Measurements from ENCODE around the gene NOL6. TPM values are rescaled to one million over a fixed set of nuclear protein-coding genes. Genes with fewer than 3 reads are reported as not detected.
A peak's percentile ranks its signal among the peaks of the same experiment; 100 is the strongest.
"Not testable (repeated sequence)": the region's sequence is repeated elsewhere in the genome, so short reads cannot be mapped to it uniquely, and the experiment has no call there.

The NOL6 gene
- total RNA-seq, 6 experiments from 2014 or later: 12.3 to 26.1 (median 15.4) TPM

DNA sequence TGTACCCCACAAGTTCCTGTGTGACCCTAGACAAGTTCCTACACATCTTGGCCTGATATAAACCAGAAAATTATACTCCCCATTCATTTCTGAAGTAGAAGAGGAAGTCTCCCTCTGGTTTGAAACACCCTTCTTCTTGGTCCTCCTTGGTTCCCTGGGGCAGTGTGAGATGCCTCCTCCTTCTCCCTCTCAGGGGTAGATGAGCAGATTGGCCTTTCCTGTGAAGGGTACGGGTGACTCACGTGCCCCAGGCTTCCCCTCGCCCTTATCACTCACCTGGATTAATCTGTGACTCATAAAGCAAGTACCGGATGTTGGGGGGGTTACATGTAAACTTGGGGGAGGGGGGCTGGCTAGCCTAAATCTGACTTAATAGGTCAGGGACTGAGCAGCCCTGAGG lies 15.3 kb downstream of the NOL6 start:
- Histone ChIP-seq H3K9me3 (no peaks in the 10 kb centered on the region), H3K27ac (no peak overlapping the region), H3K27me3 (no peaks in the 10 kb centered on the region), H3K4me1 (peaks cover 0 to 11% (median 2%) of the 10 kb centered on the region in 4 donors), H3K36me3 (peaks cover 0 to 22% (median 9%) of the 10 kb centered on the region in 4 donors), H3K4me3 (no peak overlapping the region)
- TF ChIP-seq, protein P1, sequence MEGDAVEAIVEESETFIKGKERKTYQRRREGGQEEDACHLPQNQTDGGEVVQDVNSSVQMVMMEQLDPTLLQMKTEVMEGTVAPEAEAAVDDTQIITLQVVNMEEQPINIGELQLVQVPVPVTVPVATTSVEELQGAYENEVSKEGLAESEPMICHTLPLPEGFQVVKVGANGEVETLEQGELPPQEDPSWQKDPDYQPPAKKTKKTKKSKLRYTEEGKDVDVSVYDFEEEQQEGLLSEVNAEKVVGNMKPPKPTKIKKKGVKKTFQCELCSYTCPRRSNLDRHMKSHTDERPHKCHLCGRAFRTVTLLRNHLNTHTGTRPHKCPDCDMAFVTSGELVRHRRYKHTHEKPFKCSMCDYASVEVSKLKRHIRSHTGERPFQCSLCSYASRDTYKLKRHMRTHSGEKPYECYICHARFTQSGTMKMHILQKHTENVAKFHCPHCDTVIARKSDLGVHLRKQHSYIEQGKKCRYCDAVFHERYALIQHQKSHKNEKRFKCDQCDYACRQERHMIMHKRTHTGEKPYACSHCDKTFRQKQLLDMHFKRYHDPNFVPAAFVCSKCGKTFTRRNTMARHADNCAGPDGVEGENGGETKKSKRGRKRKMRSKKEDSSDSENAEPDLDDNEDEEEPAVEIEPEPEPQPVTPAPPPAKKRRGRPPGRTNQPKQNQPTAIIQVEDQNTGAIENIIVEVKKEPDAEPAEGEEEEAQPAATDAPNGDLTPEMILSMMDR (IDR thresholded peaks at IDR 0.05): no peak
- no peak for TF ChIP-seq POLR2A (IDR thresholded peaks at IDR 0.05)
- WGBS (ENCODE audit: insufficient coverage, low coverage, low lambda C conversion rate, missing lambda C conversion rate): 8% methylated on average over 2 of the region's 4 CpGs
- no peak for DNase-seq
- intact Hi-C loops (cut with DNase I): loop anchor here in 1 of 2 donors (5.0 kb wide), 1 partner anchor 46 kb away; no protein-coding TSS in a partner anchor
- ATAC-seq: peak in 1 of 4 donors; percentile 59

GRCh38 chr9:33455945-33456344 lies 17.8 kb downstream of the NOL6 start:
- 79% methylated on average over 6 of the region's 7 CpGs for WGBS (ENCODE audit: insufficient coverage, low coverage, low lambda C conversion rate, missing lambda C conversion rate)
- intact Hi-C loops (cut with DNase I): loop anchor here in 1 of 2 donors (5.0 kb wide), 1 partner anchor 44 kb away; no protein-coding TSS in a partner anchor
- H3K36me3 ChIP-seq: no peaks in the 10 kb centered on the region
- H3K4me3 ChIP-seq: no peak overlapping the region
- TF ChIP-seq, protein P1 (IDR thresholded peaks at IDR 0.05): no peak
- TF ChIP-seq POLR2A (IDR thresholded peaks at IDR 0.05): no peak
- DNase-seq (no peak), ATAC-seq (no peak)
- H3K27me3 ChIP-seq: no peaks in the 10 kb centered on the region
- no peak overlapping the region for H3K27ac ChIP-seq
- H3K9me3 ChIP-seq: no peaks in the 10 kb centered on the region
- peaks cover 0 to 15% (median 2%) of the 10 kb centered on the region in 4 donors for H3K4me1 ChIP-seq

DNA sequence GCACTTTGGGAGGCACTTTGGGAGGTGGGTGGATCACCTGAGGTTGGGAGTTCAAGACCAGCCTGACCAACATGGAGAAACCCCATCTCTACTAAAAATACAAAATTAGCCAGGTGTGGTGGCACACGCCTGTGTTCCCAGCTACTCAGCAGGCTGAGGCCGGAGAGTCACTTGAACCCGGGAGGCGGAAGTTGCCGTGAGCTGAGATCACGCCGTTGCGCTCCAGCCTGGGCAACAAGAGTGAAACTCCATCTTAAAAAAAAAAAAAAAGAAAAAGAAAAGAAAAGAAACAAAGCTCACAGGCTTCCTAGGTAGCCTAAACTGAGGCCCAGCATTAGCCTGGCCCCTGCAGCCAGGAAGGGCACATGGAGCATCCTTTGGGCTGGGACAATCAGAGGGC lies 18.3 kb downstream of the NOL6 start:
- WGBS (ENCODE audit: insufficient coverage, low coverage, low lambda C conversion rate, missing lambda C conversion rate): 89% methylated on average over 8 of the region's 8 CpGs
- intact Hi-C loops (cut with DNase I): loop anchor here in 1 of 2 donors (5.0 kb wide), 1 partner anchor 43 kb away; no protein-coding TSS in a partner anchor

GRCh38 chr9:33454661-33455026 lies 19.1 kb downstream of the NOL6 start:
- H3K27ac ChIP-seq, H3K36me3 ChIP-seq, ATAC-seq, H3K9me3 ChIP-seq, DNase-seq, H3K27me3 ChIP-seq, H3K4me3 ChIP-seq: not testable (repeated sequence)
- WGBS (ENCODE audit: insufficient coverage, low coverage, low lambda C conversion rate, missing lambda C conversion rate): 82% methylated on average over 2 of the region's 5 CpGs
- H3K4me1 ChIP-seq: peaks cover 0 to 15% (median 2%) of the 10 kb centered on the region in 4 donors
- intact Hi-C loops (cut with DNase I): loop anchor here in 1 of 2 donors (5.0 kb wide), 1 partner anchor 42 kb away; no protein-coding TSS in a partner anchor

More for the DNA sequence above, 18.3 kb downstream of the NOL6 start:
- H3K36me3 ChIP-seq, H3K9me3 ChIP-seq, H3K27me3 ChIP-seq, H3K4me3 ChIP-seq, H3K27ac ChIP-seq, ATAC-seq, DNase-seq: not testable (repeated sequence)
- H3K4me1 ChIP-seq: peaks cover 0 to 15% (median 2%) of the 10 kb centered on the region in 4 donors

DNA sequence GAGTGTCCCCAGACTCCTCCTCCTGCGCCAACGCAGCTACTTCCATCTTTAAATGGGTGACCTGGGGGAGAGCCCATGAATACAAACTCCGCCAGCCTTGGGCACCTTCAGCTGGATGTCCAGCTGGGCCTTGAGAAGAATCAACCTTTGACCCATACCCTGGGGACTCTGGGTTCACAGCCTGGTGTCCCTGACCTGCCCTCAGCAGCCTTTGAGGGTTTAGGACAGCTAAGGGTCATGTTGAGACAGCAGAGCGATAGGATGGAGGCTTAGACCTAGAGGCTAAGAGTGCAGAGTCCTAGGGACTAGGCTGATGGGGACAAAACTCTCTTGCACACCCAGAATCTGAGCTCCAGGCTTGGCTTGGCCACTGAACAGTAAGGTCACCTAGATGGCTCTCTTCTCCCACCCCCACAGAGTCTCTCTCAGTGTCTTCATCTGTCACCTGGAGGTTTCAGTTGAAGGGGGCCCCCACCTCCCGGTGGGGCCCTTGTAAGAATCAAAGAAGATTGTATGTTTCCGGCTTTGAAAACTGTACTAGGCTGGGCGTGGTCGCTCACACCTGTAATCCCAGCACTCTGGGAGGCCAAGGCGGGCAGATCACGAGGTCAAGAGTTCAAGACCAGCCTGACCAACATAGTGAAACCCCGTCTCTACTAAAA lies 19.6 kb downstream of the NOL6 start:
- Histone ChIP-seq H3K4me3 (no peak overlapping the region), H3K9me3 (no peaks in the 10 kb centered on the region), H3K36me3 (no peaks in the 10 kb centered on the region), H3K4me1 (peaks cover 0 to 15% (median 2%) of the 10 kb centered on the region in 4 donors), H3K27me3 (no peaks in the 10 kb centered on the region), H3K27ac (no peak overlapping the region)
- TF ChIP-seq, protein P1 (IDR thresholded peaks at IDR 0.05): no peak
- no peak for TF ChIP-seq POLR2A (IDR thresholded peaks at IDR 0.05)
- no peak for DNase-seq
- WGBS (ENCODE audit: insufficient coverage, low coverage, low lambda C conversion rate, missing lambda C conversion rate): 71% methylated on average over 9 of the region's 11 CpGs
- intact Hi-C loops (cut with DNase I): no loop called here
- peak; percentile 42 to 86 (median 66) for ATAC-seq
